ENCODE measurements around the gene LRRK1. TPM values are rescaled to one million over a fixed set of nuclear protein-coding genes. Genes with fewer than 3 reads are reported as not detected.

LRRK1 gene
- total RNA-seq, 2 experiments from 2014 or later: 0.20 to 0.60 TPM

DNA sequence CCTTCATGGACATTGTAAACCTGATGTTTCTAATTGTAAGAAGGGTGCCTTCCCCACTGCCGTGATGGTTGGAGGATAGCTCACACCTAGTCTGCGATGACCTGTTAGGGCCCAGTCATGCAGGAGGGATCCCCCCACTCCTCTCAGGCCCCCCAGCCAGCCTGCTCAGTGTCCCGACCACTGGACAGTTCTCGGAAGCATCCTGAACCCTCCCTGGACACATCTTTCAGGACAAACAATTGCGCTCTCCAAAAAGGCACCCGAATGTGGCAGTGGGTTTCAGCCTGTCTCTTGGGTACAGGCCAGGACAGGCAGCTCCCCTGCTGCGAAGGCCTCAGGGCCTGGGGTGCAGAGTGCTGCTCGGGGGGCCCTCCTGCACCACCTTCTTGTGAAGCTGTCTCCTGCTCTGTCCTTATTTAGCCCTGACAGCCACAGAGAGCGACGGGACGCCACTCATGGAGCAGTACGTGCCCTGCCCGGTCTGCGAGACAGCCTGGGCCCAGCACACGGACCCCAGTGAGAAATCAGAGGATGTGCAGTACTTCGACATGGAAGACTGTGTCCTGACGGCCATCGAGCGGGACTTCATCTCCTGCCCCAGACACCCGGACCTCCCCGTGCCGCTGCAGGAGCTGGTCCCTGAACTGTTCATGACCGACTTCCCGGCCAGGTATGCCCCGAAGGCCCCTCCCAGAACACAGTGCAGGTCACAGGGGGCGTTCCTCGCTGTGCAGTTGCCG is 132.3 kb downstream of the LRRK1 start:
- no peaks in the 10 kb centered on the region for H3K4me1 Mint-ChIP-seq (ENCODE audit: low read depth)
- no peaks in the 10 kb centered on the region for H3K36me3 Mint-ChIP-seq (ENCODE audit: low read depth)
- no peaks in the 10 kb centered on the region for H3K9me3 Mint-ChIP-seq
- intact Hi-C loops (cut with micrococcal nuclease): no loop called here
- H3K27me3 Mint-ChIP-seq (ENCODE audit: low read depth): no peaks in the 10 kb centered on the region
- no peak overlapping the region for H3K27ac Mint-ChIP-seq
- CTCF ChIA-PET: no interaction called here
- no peak overlapping the region for H3K4me3 Mint-ChIP-seq
- no peak for DNase-seq

DNA sequence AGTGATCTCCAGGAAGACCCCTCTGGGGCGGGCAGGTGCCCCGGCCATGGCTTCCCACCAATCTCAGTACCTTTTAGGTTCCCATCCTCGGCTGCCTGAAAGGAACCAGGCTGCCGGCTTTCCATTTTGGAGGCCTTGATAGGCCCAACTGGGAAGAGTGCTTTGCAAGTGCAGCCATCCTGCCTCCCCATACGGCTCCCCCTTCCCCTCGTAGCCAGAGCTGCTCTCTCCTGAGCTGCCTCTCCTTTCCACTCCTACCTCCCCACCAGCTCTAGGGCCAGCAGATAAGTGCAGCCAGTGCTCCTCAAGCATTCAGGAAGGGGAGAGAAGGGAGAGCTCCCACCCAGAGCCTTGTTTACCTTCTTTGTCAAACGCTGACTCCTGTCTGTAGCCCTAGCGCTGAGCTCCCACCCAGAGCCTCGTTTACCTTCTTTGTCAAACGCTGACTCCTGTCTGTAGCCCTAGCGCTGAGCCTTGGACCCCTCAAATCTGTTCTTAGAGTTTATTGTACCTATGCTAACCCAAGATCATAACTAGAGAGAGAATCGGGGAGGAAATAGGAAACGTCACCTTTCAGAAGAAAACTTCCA is 133.0 kb downstream of the LRRK1 start:
- H3K9me3 Mint-ChIP-seq: no peaks in the 10 kb centered on the region
- H3K36me3 Mint-ChIP-seq (ENCODE audit: low read depth): no peaks in the 10 kb centered on the region
- no peak for DNase-seq

DNA sequence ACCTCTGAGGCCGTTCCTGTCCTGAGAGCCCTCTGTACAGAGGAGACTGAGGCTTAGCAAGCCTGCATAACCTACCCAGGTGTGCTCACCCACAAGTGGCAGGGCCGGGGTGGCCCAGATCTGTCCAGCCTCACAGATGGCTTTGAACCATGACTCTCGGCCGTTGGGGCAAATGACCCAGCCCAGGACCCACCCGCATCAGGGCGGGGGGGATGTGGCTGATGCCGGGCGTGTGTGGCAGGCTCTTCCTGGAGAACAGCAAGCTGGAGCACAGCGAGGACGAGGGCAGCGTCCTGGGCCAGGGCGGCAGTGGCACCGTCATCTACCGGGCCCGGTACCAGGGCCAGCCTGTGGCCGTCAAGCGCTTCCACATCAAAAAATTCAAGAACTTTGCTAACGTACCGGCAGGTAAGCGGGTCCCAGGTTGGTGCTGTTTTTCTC is 133.5 kb downstream of the LRRK1 start:
- no peak overlapping the region for H3K27ac Mint-ChIP-seq
- H3K27me3 Mint-ChIP-seq (ENCODE audit: low read depth): no peaks in the 10 kb centered on the region
- H3K36me3 Mint-ChIP-seq (ENCODE audit: low read depth): no peaks in the 10 kb centered on the region
- CTCF ChIA-PET: no interaction called here
- no peak for DNase-seq
- no peaks in the 10 kb centered on the region for H3K4me1 Mint-ChIP-seq (ENCODE audit: low read depth)
- H3K9me3 Mint-ChIP-seq: no peaks in the 10 kb centered on the region
- intact Hi-C loops (cut with micrococcal nuclease): no loop called here
- no peak overlapping the region for H3K4me3 Mint-ChIP-seq

More for the DNA sequence above, 133.0 kb downstream of the LRRK1 start:
- H3K4me1 Mint-ChIP-seq (ENCODE audit: low read depth): no peaks in the 10 kb centered on the region
- intact Hi-C loops (cut with micrococcal nuclease): no loop called here
- no peaks in the 10 kb centered on the region for H3K27me3 Mint-ChIP-seq (ENCODE audit: low read depth)
- H3K27ac Mint-ChIP-seq: no peak overlapping the region
- CTCF ChIA-PET: no interaction called here
- H3K4me3 Mint-ChIP-seq: no peak overlapping the region

DNA sequence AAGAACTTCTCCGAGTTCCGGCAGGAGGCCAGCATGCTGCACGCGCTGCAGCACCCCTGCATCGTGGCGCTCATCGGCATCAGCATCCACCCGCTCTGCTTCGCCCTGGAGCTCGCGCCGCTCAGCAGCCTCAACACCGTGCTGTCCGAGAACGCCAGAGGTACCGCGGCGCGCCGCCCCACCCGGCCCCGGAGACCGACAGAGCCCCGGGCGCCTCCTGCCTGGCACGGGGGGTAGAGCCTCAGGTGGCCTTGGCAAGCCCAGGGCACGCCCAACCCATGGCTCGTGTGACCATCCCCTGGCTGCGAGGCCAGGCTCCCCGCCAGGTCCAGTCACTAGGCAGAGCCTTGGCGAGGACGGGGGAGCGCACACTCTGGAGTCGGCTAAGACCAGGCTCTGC is 134.1 kb downstream of the LRRK1 start:
- no peak overlapping the region for H3K27ac Mint-ChIP-seq
- H3K9me3 Mint-ChIP-seq: no peaks in the 10 kb centered on the region
- intact Hi-C loops (cut with micrococcal nuclease): no loop called here
- H3K27me3 Mint-ChIP-seq (ENCODE audit: low read depth): no peaks in the 10 kb centered on the region
- H3K4me3 Mint-ChIP-seq: no peak overlapping the region
- H3K36me3 Mint-ChIP-seq (ENCODE audit: low read depth): no peaks in the 10 kb centered on the region
- no peaks in the 10 kb centered on the region for H3K4me1 Mint-ChIP-seq (ENCODE audit: low read depth)
- no peak for DNase-seq
- CTCF ChIA-PET: interaction anchor here (0.8 kb wide), 1 partner anchor 46 kb away, joined by 3 read pairs; no protein-coding TSS in a partner anchor

DNA sequence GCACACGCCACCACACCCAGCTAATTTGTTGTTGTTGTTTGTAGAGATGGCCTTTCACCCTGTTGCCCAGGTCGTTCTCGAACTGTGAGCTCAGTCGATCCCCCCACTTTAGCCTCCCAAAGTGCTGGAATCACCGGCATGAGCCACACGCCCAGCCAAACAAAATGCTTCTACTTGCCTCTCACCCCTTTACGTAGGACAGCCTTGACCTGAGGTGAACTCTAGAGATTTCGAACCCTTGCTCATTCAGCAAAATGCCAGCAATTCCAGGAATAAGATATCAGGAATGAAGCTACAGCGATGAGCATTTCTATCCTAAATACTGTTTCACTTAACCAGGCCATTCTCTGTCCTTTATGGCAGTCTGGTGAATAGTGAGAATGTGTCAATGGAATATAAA is 135.0 kb downstream of the LRRK1 start:
- CTCF ChIA-PET: interaction anchor here (0.8 to 1.2 kb wide), 2 partner anchors 46 to 47 kb away, joined by 3 to 6 read pairs; no protein-coding TSS in a partner anchor
- Mint-ChIP-seq H3K4me3 (no peak overlapping the region), H3K27ac (no peak overlapping the region), H3K27me3 (ENCODE audit: low read depth) (no peaks in the 10 kb centered on the region), H3K36me3 (ENCODE audit: low read depth) (no peaks in the 10 kb centered on the region), H3K9me3 (no peaks in the 10 kb centered on the region), H3K4me1 (ENCODE audit: low read depth) (no peaks in the 10 kb centered on the region)
- DNase-seq: no peak
- intact Hi-C loops (cut with micrococcal nuclease): no loop called here

DNA sequence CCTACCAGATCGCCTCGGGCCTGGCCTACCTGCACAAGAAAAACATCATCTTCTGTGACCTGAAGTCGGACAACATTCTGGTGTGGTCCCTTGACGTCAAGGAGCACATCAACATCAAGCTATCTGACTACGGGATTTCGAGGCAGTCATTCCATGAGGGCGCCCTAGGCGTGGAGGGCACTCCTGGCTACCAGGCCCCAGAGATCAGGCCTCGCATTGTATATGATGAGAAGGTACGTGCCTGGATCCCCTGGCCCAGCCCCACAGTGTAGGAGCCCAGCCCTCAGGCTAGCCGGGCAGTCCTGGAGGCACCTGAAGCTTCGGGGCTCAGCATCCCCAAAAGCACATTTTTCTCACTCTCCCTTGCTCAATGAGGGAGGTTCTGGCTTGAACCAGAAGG is 135.8 kb downstream of the LRRK1 start:
- H3K9me3 Mint-ChIP-seq: no peaks in the 10 kb centered on the region
- no peaks in the 10 kb centered on the region for H3K4me1 Mint-ChIP-seq (ENCODE audit: low read depth)
- no peak overlapping the region for H3K4me3 Mint-ChIP-seq
- intact Hi-C loops (cut with micrococcal nuclease): no loop called here
- DNase-seq: no peak
- CTCF ChIA-PET: interaction anchor here (0.5 kb wide), 1 partner anchor 221 kb away, joined by 4 read pairs; no protein-coding TSS in a partner anchor
- no peaks in the 10 kb centered on the region for H3K36me3 Mint-ChIP-seq (ENCODE audit: low read depth)
- no peaks in the 10 kb centered on the region for H3K27me3 Mint-ChIP-seq (ENCODE audit: low read depth)
- H3K27ac Mint-ChIP-seq: no peak overlapping the region

DNA sequence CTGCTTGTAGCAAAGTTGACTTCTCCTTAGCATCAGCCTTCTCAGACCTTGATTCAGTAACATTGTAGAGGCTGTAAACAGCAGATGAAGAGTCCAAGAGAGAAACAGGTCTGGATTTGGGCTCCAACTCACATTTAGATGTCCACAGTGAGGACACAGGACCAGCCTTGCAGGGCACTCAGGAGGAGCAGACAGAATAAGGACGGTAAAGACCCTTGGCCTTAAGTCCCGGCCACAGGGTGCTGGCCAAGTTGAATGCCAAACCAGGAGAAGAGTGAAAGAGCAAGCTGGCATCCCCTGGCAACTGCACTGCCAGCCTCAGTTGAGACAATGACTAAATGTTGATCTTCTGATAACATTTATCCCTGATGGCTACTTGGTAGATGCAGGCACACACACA is 136.3 kb downstream of the LRRK1 start:
- Mint-ChIP-seq H3K4me3 (no peak overlapping the region), H3K27ac (no peak overlapping the region), H3K27me3 (ENCODE audit: low read depth) (no peaks in the 10 kb centered on the region), H3K4me1 (ENCODE audit: low read depth) (no peaks in the 10 kb centered on the region), H3K36me3 (ENCODE audit: low read depth) (no peaks in the 10 kb centered on the region), H3K9me3 (no peaks in the 10 kb centered on the region)
- no peak for DNase-seq
- intact Hi-C loops (cut with micrococcal nuclease): no loop called here
- CTCF ChIA-PET: interaction anchor here (0.5 kb wide), 1 partner anchor 221 kb away, joined by 4 read pairs; no protein-coding TSS in a partner anchor

DNA sequence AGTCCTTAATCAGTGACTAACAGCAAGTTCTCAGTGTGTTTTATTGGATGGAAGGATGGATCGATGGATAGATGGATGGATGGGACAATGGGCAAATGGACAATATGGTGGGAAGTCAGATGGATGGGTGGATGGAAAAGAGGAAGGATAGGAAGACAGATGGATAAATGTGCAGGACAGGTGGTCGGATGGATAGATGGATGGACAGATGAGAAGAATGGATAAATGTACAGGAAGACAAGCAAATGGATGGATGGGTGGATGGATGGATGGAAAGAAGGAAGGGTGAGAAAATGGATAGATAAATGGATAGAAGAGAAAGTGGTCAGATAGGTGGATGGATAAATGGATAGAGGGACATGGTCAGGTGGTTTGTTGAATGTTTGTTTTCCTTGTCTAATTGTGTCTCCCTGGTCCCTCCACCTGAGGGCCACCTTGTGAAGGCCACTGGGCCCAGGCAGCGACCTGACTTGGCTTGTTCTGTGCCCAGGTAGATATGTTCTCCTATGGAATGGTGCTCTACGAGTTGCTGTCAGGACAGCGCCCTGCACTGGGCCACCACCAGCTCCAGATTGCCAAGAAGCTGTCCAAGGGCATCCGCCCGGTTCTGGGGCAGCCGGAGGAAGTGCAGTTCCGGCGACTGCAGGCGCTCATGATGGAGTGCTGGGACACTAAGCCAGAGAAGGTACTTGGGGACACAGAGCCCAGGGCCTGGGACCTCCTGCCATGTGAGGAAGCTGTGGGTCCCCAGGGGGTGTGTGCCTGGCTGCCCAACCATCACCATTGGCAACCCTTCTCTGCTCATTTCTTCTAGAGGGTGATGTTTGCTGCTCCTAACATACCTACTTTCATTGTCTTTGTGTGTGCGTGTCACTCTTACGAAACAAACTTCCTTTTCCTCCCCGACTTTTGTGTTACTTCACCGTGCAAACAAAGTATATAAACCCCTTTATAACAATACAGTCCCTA is 137.5 kb downstream of the LRRK1 start:
- H3K9me3 Mint-ChIP-seq: no peaks in the 10 kb centered on the region
- H3K36me3 Mint-ChIP-seq (ENCODE audit: low read depth): no peaks in the 10 kb centered on the region
- no peak for DNase-seq
- CTCF ChIA-PET: no interaction called here
- H3K4me3 Mint-ChIP-seq: no peak overlapping the region
- intact Hi-C loops (cut with micrococcal nuclease): no loop called here
- H3K27me3 Mint-ChIP-seq (ENCODE audit: low read depth): no peaks in the 10 kb centered on the region
- no peaks in the 10 kb centered on the region for H3K4me1 Mint-ChIP-seq (ENCODE audit: low read depth)
- no peak overlapping the region for H3K27ac Mint-ChIP-seq

DNA sequence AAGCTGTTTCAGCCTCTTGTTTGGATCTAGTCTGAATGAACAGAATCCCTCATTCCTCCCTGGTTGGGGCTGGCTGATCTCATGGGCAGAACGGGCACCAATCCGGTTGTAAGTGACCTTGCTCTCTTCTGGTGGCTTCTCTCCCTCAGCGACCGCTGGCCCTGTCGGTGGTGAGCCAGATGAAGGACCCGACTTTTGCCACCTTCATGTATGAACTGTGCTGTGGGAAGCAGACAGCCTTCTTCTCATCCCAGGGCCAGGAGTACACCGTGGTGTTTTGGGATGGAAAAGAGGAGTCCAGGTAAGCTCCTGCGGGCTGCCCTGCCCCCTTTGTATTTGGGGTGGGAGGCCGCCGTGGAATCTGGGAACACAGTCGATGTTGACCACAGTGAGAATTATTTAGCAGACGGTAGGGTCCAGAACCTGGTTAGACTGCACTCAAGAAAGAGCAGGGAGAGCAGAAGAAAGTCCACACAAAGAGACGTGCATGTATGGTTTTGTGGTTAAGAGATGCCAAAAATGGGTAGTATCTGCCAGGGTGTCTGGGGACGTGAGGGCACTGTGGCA is 138.8 kb downstream of the LRRK1 start:
- Mint-ChIP-seq H3K36me3 (ENCODE audit: low read depth) (no peaks in the 10 kb centered on the region), H3K27me3 (ENCODE audit: low read depth) (no peaks in the 10 kb centered on the region), H3K27ac (no peak overlapping the region), H3K4me3 (no peak overlapping the region), H3K4me1 (ENCODE audit: low read depth) (no peaks in the 10 kb centered on the region), H3K9me3 (no peaks in the 10 kb centered on the region)
- no peak for DNase-seq
- CTCF ChIA-PET: no interaction called here
- intact Hi-C loops (cut with micrococcal nuclease): no loop called here

DNA sequence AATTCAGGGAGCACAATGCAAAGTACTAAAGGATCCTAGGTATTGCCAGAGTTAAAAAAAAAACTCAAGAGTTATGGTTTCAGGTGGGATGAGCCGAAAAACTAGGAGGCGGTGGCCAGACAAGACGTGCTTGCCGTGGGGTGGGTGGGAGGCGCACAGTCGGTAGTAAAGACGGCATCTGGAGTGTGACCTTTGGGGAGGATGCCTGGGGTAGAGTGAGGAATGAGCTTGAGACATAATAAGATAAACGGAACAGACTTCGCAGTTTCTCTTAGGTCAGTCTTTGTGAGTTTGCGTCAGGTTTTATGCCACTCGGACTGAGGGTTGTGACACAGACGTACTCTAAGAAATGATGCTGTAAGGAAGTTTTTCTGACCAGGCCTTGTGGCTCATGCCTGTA is 139.6 kb downstream of the LRRK1 start:
- Mint-ChIP-seq H3K9me3 (no peaks in the 10 kb centered on the region), H3K4me3 (no peak overlapping the region), H3K27me3 (ENCODE audit: low read depth) (no peaks in the 10 kb centered on the region), H3K27ac (no peak overlapping the region), H3K36me3 (ENCODE audit: low read depth) (no peaks in the 10 kb centered on the region), H3K4me1 (ENCODE audit: low read depth) (no peaks in the 10 kb centered on the region)
- no peak for DNase-seq
- intact Hi-C loops (cut with micrococcal nuclease): no loop called here
- CTCF ChIA-PET: no interaction called here

DNA sequence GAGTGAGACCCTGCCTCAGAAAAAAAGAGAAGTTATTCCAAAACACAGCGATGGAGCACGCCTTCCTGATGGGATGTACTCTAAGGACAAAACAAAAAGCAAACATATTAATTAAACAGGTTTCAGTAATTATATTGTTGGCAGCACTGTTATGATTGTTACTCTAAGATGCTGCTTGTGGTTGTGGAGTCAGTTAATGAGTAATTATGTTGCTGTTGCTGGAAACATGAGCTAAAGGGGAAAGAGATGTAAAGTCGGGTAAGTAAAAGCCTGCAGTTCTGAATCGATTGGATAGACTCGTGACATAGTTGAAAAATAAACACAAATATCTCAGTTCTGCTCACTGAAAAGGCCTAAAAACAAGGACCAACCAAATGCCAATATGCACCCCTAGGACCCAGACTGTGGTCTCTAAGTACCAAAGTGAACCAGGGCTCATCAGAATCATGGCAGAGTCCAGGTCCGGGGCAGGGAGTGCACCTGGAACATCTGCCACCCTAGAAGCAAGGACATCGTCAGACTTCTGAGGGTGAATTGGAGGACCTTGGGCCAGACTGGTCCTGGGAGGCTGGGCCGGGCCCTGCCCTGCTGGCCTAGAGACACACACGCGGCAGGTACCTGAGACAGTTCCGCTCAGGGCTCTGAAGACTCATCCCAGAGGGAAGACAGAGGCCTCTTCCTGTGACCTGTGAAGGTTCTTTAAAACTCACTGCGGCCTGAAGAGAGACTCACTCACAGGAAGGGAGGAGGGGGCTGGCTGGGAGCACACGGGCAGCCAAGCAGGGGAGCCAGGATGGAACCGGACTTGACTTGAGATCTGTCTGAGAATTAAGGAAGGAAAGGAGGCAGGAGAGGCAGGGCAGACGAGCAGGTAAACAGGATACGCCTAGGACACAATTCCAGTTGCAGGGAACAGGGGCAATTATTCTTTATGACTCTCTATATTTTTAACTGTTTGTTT is 140.5 kb downstream of the LRRK1 start:
- Mint-ChIP-seq H3K27me3 (ENCODE audit: low read depth) (no peaks in the 10 kb centered on the region), H3K4me3 (no peak overlapping the region), H3K36me3 (ENCODE audit: low read depth) (no peaks in the 10 kb centered on the region), H3K9me3 (no peaks in the 10 kb centered on the region), H3K27ac (no peak overlapping the region), H3K4me1 (ENCODE audit: low read depth) (no peaks in the 10 kb centered on the region)
- intact Hi-C loops (cut with micrococcal nuclease): no loop called here
- CTCF ChIA-PET: interaction anchor here (0.6 to 1.3 kb wide), 2 partner anchors 41 to 236 kb away, joined by 3 read pairs; no protein-coding TSS in a partner anchor
- DNase-seq: no peak
